Astrocyte (in vitro differentiated cells and primary cell): ENCODE data around the gene NUBPL. TPM values are rescaled to one million over a fixed set of nuclear protein-coding genes. Genes with fewer than 3 reads are reported as not detected.

Experiments used
- DNase-seq: peaks from one replicate; pipeline ENCODE4 v3.0.0-alpha.2; 2010; ENCODE audit warnings: low read depth
- FAIRE-seq: peaks from 2 replicates; lab custom pipeline; 2011; peaks lifted over from hg19 to GRCh38; lab: Jason Lieb, UNC
- H2AFZ ChIP-seq: 2 replicates; pipeline ENCODE4 v1.6.0; 2012; ENCODE audit warnings: low read depth, low read length, inconsistent platforms
- H3K27ac ChIP-seq: 2 replicates; pipeline ENCODE4 v1.5.1; 2011; ENCODE audit warnings: low read depth, low read length, inconsistent platforms
- H3K27me3 ChIP-seq: 2 replicates; pipeline ENCODE4 v1.6.0; 2011; ENCODE audit warnings: low read length, inconsistent platforms; ENCODE audit not compliant: insufficient read depth
- H3K36me3 ChIP-seq: 2 replicates; pipeline ENCODE4 v1.5.1; 2011; ENCODE audit warnings: low read length, inconsistent platforms; ENCODE audit not compliant: insufficient read depth
- H3K4me1 ChIP-seq: 2 replicates; pipeline ENCODE4 v1.5.1; 2011; ENCODE audit warnings: low read length, inconsistent platforms; ENCODE audit not compliant: insufficient read depth
- H3K4me2 ChIP-seq: 2 replicates; pipeline ENCODE4 v1.6.0; 2012; ENCODE audit warnings: low read length, inconsistent platforms
- H3K4me3 ChIP-seq: 2 replicates; pipeline ENCODE4 v1.5.1; 2011; ENCODE audit warnings: low read depth, mild to moderate bottlenecking, low read length, inconsistent platforms; ENCODE audit not compliant: insufficient read depth
- H3K79me2 ChIP-seq: 2 replicates; pipeline ENCODE4 v1.6.0; 2012; ENCODE audit warnings: mild to moderate bottlenecking, low read length, inconsistent platforms; ENCODE audit not compliant: insufficient read depth
- H3K9ac ChIP-seq: 2 replicates; pipeline ENCODE4 v1.6.0; 2012; ENCODE audit warnings: mild to moderate bottlenecking, low read length, inconsistent platforms
- H3K9me3 ChIP-seq: 2 replicates; pipeline ENCODE4 v1.5.1; 2012; ENCODE audit warnings: low read depth, mild to moderate bottlenecking, low read length, inconsistent platforms; ENCODE audit not compliant: insufficient read depth
- H4K20me1 ChIP-seq: 2 replicates; pipeline ENCODE4 v1.6.0; 2012; ENCODE audit warnings: low read length, inconsistent platforms; ENCODE audit not compliant: insufficient read depth
- H3K27ac Mint-ChIP-seq: one replicate; pipeline ENCODE4 v1.8.0; 2021; ENCODE audit warnings: mild to moderate bottlenecking, mixed read lengths; ENCODE audit not compliant: unreplicated experiment
- H3K27me3 Mint-ChIP-seq: one replicate; pipeline ENCODE4 v1.8.0; 2021; ENCODE audit warnings: low read depth, mixed read lengths; ENCODE audit not compliant: unreplicated experiment
- H3K36me3 Mint-ChIP-seq: one replicate; pipeline ENCODE4 v1.8.0; 2021; ENCODE audit warnings: low read depth, mixed read lengths; ENCODE audit not compliant: unreplicated experiment
- H3K4me1 Mint-ChIP-seq: one replicate; pipeline ENCODE4 v1.8.0; 2021; ENCODE audit warnings: low read depth, mixed read lengths; ENCODE audit not compliant: unreplicated experiment
- H3K4me3 Mint-ChIP-seq: one replicate; pipeline ENCODE4 v1.8.0; 2021; ENCODE audit warnings: mild to moderate bottlenecking, moderate library complexity, mixed read lengths; ENCODE audit not compliant: unreplicated experiment
- H3K9me3 Mint-ChIP-seq: one replicate; pipeline ENCODE4 v1.8.0; 2021; ENCODE audit warnings: mild to moderate bottlenecking, mixed read lengths; ENCODE audit not compliant: unreplicated experiment
- CTCF ChIP-seq: IDR thresholded peaks from 2 replicates; pipeline ENCODE4 v1.5.1; 2011; ENCODE audit warnings: low read depth, mild to moderate bottlenecking, inconsistent platforms, low read length, moderate library complexity; ENCODE audit not compliant: insufficient read depth
- EZH2 ChIP-seq: IDR thresholded peaks from 2 replicates; pipeline ENCODE4 v1.6.1; 2012; ENCODE audit warnings: mild to moderate bottlenecking, low read length, inconsistent platforms; ENCODE audit not compliant: insufficient read depth
- total RNA-seq: library from RNA; stranded (reverse); gene quantifications from 2 replicates; pipeline ENCODE4 v1.2.1, GENCODE V29; 2021

The NUBPL gene
- total RNA-seq, 1 donor from 2014 or later: 9.0 TPM

GRCh38 chr14:31568671-31569070, 7.5 kb downstream of the NUBPL start:
- Mint-ChIP-seq H3K27me3 (no peaks in the 10 kb centered on the region), H3K27ac (no peak overlapping the region), H3K4me1 (peaks cover 2% of the 10 kb centered on the region), H3K9me3 (no peaks in the 10 kb centered on the region), H3K4me3 (no peak overlapping the region), H3K36me3 (no peaks in the 10 kb centered on the region)
- no peak overlapping the region for H2AFZ ChIP-seq
- no peaks in the 10 kb centered on the region for H4K20me1 ChIP-seq
- H3K27ac ChIP-seq: no peak overlapping the region
- H3K4me3 ChIP-seq: no peak overlapping the region
- no peak overlapping the region for H3K4me2 ChIP-seq
- FAIRE-seq: no peak
- no peaks in the 10 kb centered on the region for H3K79me2 ChIP-seq
- H3K36me3 ChIP-seq: no peaks in the 10 kb centered on the region
- H3K9ac ChIP-seq: no peak overlapping the region
- TF ChIP-seq EZH2 (no peak), CTCF (no peak)
- DNase-seq: no peak
- no peaks in the 10 kb centered on the region for H3K9me3 ChIP-seq
- H3K4me1 ChIP-seq: no peaks in the 10 kb centered on the region
- H3K27me3 ChIP-seq: no peaks in the 10 kb centered on the region

- H3K36me3 ChIP-seq: no peaks in the 10 kb centered on the region
- H3K27me3 ChIP-seq: no peaks in the 10 kb centered on the region
- no peak overlapping the region for H2AFZ ChIP-seq
- H3K4me3 ChIP-seq: no peak overlapping the region
- H3K27ac ChIP-seq: no peak overlapping the region
- H3K9me3 ChIP-seq: no peaks in the 10 kb centered on the region
- no peaks in the 10 kb centered on the region for H3K27me3 Mint-ChIP-seq
- DNase-seq (no peak), FAIRE-seq (no peak)
- no peaks in the 10 kb centered on the region for H3K9me3 Mint-ChIP-seq
- no peaks in the 10 kb centered on the region for H3K79me2 ChIP-seq
- no peaks in the 10 kb centered on the region for H4K20me1 ChIP-seq
- H3K4me2 ChIP-seq: no peak overlapping the region
- H3K36me3 Mint-ChIP-seq: no peaks in the 10 kb centered on the region
- no peak overlapping the region for H3K9ac ChIP-seq
- H3K4me1 ChIP-seq: no peaks in the 10 kb centered on the region
- H3K27ac Mint-ChIP-seq: no peak overlapping the region
- peaks cover 2% of the 10 kb centered on the region for H3K4me1 Mint-ChIP-seq
- no peak overlapping the region for H3K4me3 Mint-ChIP-seq
- no peak for TF ChIP-seq CTCF
- no peak for TF ChIP-seq EZH2
These were observed 11.8 kb downstream of the NUBPL start for GRCh38 chr14:31572955-31573354.

GRCh38 chr14:31576949-31577348, 15.7 kb downstream of the NUBPL start:
- Mint-ChIP-seq H3K4me3 (no peak overlapping the region), H3K27me3 (no peaks in the 10 kb centered on the region), H3K4me1 (peaks cover 2% of the 10 kb centered on the region), H3K36me3 (no peaks in the 10 kb centered on the region), H3K9me3 (no peaks in the 10 kb centered on the region), H3K27ac (no peak overlapping the region)
- Histone ChIP-seq H2AFZ (no peak overlapping the region), H3K79me2 (no peaks in the 10 kb centered on the region), H3K4me2 (no peak overlapping the region), H3K4me3 (no peak overlapping the region), H3K27me3 (no peaks in the 10 kb centered on the region), H3K9me3 (no peaks in the 10 kb centered on the region), H3K27ac (no peak overlapping the region), H3K36me3 (no peaks in the 10 kb centered on the region), H3K4me1 (no peaks in the 10 kb centered on the region), H4K20me1 (no peaks in the 10 kb centered on the region), H3K9ac (no peak overlapping the region)
- DNase-seq: no peak
- no peak for TF ChIP-seq CTCF
- no peak for TF ChIP-seq EZH2
- no peak for FAIRE-seq
